Sigmoid colon (tissue), 4 donors: ENCODE data around the gene ZNF845.

Source experiments
- POLR2A ChIP-seq, 2 donors: fragments of 450-650 bp; IDR thresholded peaks; one replicate each; pipeline ENCODE4 v1.6.1; 2016; ENCODE audit warnings: antibody characterized with exemption in 2 of 2, mild to moderate bottlenecking in 2 of 2, moderate library complexity in 2 of 2
- POLR2AphosphoS5 ChIP-seq, 4 donors: sonication (generic); formaldehyde crosslinking; IDR thresholded peaks; one replicate each; pipeline ENCODE4 v1.6.1; 2017; ENCODE audit warnings: antibody characterized with exemption in 4 of 4
- TF ChIP-seq, protein P1 (sequence below), 4 experiments: fragments of 450-650 bp in 3 of 4; fragments of 200-600 bp in 1 of 4; IDR thresholded peaks; one replicate each; pipeline ENCODE4 v1.5.1; 2016 to 2019; ENCODE audit warnings: antibody characterized with exemption in 4 of 4, mild to moderate bottlenecking in 3 of 4, moderate library complexity in 2 of 4

- TF ChIP-seq, protein P1, sequence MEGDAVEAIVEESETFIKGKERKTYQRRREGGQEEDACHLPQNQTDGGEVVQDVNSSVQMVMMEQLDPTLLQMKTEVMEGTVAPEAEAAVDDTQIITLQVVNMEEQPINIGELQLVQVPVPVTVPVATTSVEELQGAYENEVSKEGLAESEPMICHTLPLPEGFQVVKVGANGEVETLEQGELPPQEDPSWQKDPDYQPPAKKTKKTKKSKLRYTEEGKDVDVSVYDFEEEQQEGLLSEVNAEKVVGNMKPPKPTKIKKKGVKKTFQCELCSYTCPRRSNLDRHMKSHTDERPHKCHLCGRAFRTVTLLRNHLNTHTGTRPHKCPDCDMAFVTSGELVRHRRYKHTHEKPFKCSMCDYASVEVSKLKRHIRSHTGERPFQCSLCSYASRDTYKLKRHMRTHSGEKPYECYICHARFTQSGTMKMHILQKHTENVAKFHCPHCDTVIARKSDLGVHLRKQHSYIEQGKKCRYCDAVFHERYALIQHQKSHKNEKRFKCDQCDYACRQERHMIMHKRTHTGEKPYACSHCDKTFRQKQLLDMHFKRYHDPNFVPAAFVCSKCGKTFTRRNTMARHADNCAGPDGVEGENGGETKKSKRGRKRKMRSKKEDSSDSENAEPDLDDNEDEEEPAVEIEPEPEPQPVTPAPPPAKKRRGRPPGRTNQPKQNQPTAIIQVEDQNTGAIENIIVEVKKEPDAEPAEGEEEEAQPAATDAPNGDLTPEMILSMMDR (IDR thresholded peaks at IDR 0.05), result no peak
- no peak for TF ChIP-seq POLR2A (IDR thresholded peaks at IDR 0.05)
- no peak for TF ChIP-seq POLR2AphosphoS5 (IDR thresholded peaks at IDR 0.05)
These were observed 38.6 kb downstream of the ZNF845 start for GRCh38 chr19:53372196-53372595.
